ENCODE measurements around the gene PLEKHA7.

The PLEKHA7 gene

GRCh38 chr11:16741473-16741872, 272.7 kb downstream of the PLEKHA7 start:
- peak overlapping the region; percentile 55 for H3K4me2 ChIP-seq (ENCODE audit: low read length)
- TF ChIP-seq EZH2phosphoT487 (IDR thresholded peaks at IDR 0.05; ENCODE audit: borderline replicate concordance, low read length) (no peak), CTCF (IDR thresholded peaks at IDR 0.05; ENCODE audit: low read depth, low read length, poor library complexity, severe bottlenecking) (no peak)
- H3K9me2 ChIP-seq (replicated peaks; ENCODE audit: control insufficient read depth, low read length), result no peaks in the 10 kb centered on the region
- H3K4me1 ChIP-seq (ENCODE audit: control insufficient read depth, low read length), result peaks cover 33% of the 10 kb centered on the region
- H3K27me3 ChIP-seq (ENCODE audit: control insufficient read depth, low read length), result no peaks in the 10 kb centered on the region
- H3K36me3 ChIP-seq (ENCODE audit: control insufficient read depth, low read length), result peaks cover 69% of the 10 kb centered on the region
- H3K9me3 ChIP-seq (ENCODE audit: control insufficient read depth, insufficient read depth, low read length), result no peaks in the 10 kb centered on the region
- no peaks in the 10 kb centered on the region for H3F3A ChIP-seq (ENCODE audit: control insufficient read depth, insufficient read depth)
- peaks cover 85% of the 10 kb centered on the region for H3K79me2 ChIP-seq (ENCODE audit: control insufficient read depth, low read length)
- peak overlapping the region; percentile 43 for H3K4me3 ChIP-seq (ENCODE audit: low read length)
- H3K27ac ChIP-seq (ENCODE audit: low read depth, low read length), result no peak overlapping the region
- peaks cover 22% of the 10 kb centered on the region for H4K20me1 ChIP-seq (ENCODE audit: control insufficient read depth, insufficient read depth, low read depth, low read length)

GRCh38 chr11:16738947-16739815, 275.0 kb downstream of the PLEKHA7 start:
- Histone ChIP-seq H3K4me2 (ENCODE audit: low read length) (peak overlapping the region; percentile 53), H3K4me1 (ENCODE audit: control insufficient read depth, low read length) (peaks cover 33% of the 10 kb centered on the region), H3K36me3 (ENCODE audit: control insufficient read depth, low read length) (peaks cover 46% of the 10 kb centered on the region), H3K27me3 (ENCODE audit: control insufficient read depth, low read length) (no peaks in the 10 kb centered on the region), H3K4me3 (ENCODE audit: low read length) (peak overlapping the region; percentile 87), H3F3A (ENCODE audit: control insufficient read depth, insufficient read depth) (no peaks in the 10 kb centered on the region), H4K20me1 (ENCODE audit: control insufficient read depth, insufficient read depth, low read depth, low read length) (peaks cover 22% of the 10 kb centered on the region), H3K27ac (ENCODE audit: low read depth, low read length) (peak overlapping the region; percentile 64), H3K9me2 (replicated peaks; ENCODE audit: control insufficient read depth, low read length) (no peaks in the 10 kb centered on the region), H3K9me3 (ENCODE audit: control insufficient read depth, insufficient read depth, low read length) (no peaks in the 10 kb centered on the region), H3K79me2 (ENCODE audit: control insufficient read depth, low read length) (peaks cover 62% of the 10 kb centered on the region)
- TF ChIP-seq CTCF (IDR thresholded peaks at IDR 0.05; ENCODE audit: low read depth, low read length, poor library complexity, severe bottlenecking), result no peak
- TF ChIP-seq EZH2phosphoT487 (IDR thresholded peaks at IDR 0.05; ENCODE audit: borderline replicate concordance, low read length), result no peak

GRCh38 chr11:16738193-16738946, 275.8 kb downstream of the PLEKHA7 start, which contains the start of gene C11orf58:
Gene C11orf58 (plus strand): TSS chr11:16738647. CDS start chr11:16738779, 132 bp downstream.
- H3K4me3 ChIP-seq (ENCODE audit: low read length), result peak within 1 kb of the TSS; percentile 87
- TF ChIP-seq EZH2phosphoT487 (IDR thresholded peaks at IDR 0.05; ENCODE audit: borderline replicate concordance, low read length) (no peak), CTCF (IDR thresholded peaks at IDR 0.05; ENCODE audit: low read depth, low read length, poor library complexity, severe bottlenecking) (no peak)
- H3K36me3 ChIP-seq (ENCODE audit: control insufficient read depth, low read length), result peaks cover 42% of the 10 kb centered on the region
- no peaks in the 10 kb centered on the region for H3K9me2 ChIP-seq (replicated peaks; ENCODE audit: control insufficient read depth, low read length)
- H3K27ac ChIP-seq (ENCODE audit: low read depth, low read length), result peak within 1 kb of the TSS; percentile 64
- peaks cover 54% of the 10 kb centered on the region for H3K79me2 ChIP-seq (ENCODE audit: control insufficient read depth, low read length)
- H3F3A ChIP-seq (ENCODE audit: control insufficient read depth, insufficient read depth), result no peaks in the 10 kb centered on the region
- H3K9me3 ChIP-seq (ENCODE audit: control insufficient read depth, insufficient read depth, low read length), result no peaks in the 10 kb centered on the region
- no peaks in the 10 kb centered on the region for H3K27me3 ChIP-seq (ENCODE audit: control insufficient read depth, low read length)
- H3K4me2 ChIP-seq (ENCODE audit: low read length), result peak within 1 kb of the TSS; percentile 53
- peaks cover 22% of the 10 kb centered on the region for H4K20me1 ChIP-seq (ENCODE audit: control insufficient read depth, insufficient read depth, low read depth, low read length)
- peaks cover 32% of the 10 kb centered on the region for H3K4me1 ChIP-seq (ENCODE audit: control insufficient read depth, low read length)

Measured in DOHH2 (cell line).